GM19240 (cell line): ENCODE results near the gene NBEAL2.

Source experiments
- DNase-seq: peaks from one replicate; pipeline ENCODE4 v3.0.0; 2011; ENCODE audit warnings: low spot score; ENCODE audit not compliant: insufficient read length

NBEAL2 gene

GRCh38 chr3:46986782-46987310 is 7.4 kb downstream of the NBEAL2 start:
- no peak for DNase-seq

GRCh38 chr3:46987319-46987742 is 7.9 kb downstream of the NBEAL2 start:
- DNase-seq, result no peak

- DNase-seq, result peak; percentile 89
Observed at GRCh38 chr3:46987743-46988401, 8.4 kb downstream of the NBEAL2 start.

GRCh38 chr3:46988616-46989015 is 9.2 kb downstream of the NBEAL2 start:
- no peak for DNase-seq

GRCh38 chr3:46989146-46989810 is 9.8 kb downstream of the NBEAL2 start:
- DNase-seq, result no peak

- DNase-seq, result no peak
Observed at GRCh38 chr3:46990573-46991374, 11.3 kb downstream of the NBEAL2 start.

- no peak for DNase-seq
Observed at GRCh38 chr3:46991406-46992165, 12.1 kb downstream of the NBEAL2 start.

- no peak for DNase-seq
Observed at GRCh38 chr3:46992231-46992630, 12.8 kb downstream of the NBEAL2 start.

- DNase-seq, result no peak
Observed at GRCh38 chr3:46993292-46993691, 13.8 kb downstream of the NBEAL2 start.

GRCh38 chr3:46993986-46994385 is 14.5 kb downstream of the NBEAL2 start:
- DNase-seq, result no peak

- no peak for DNase-seq
Observed at GRCh38 chr3:46994801-46995731, 15.6 kb downstream of the NBEAL2 start.

- DNase-seq, result no peak
Observed at GRCh38 chr3:46995901-46996562, 16.6 kb downstream of the NBEAL2 start.

- DNase-seq, result no peak
Observed at GRCh38 chr3:46996689-46997452, 17.4 kb downstream of the NBEAL2 start.

- DNase-seq, result no peak
Observed at GRCh38 chr3:46997453-46998091, 18.1 kb downstream of the NBEAL2 start.

- DNase-seq, result peak; percentile 91
Observed at GRCh38 chr3:46998121-46998851, 18.8 kb downstream of the NBEAL2 start.

- DNase-seq, result no peak
Observed at GRCh38 chr3:46998852-46999515, 19.5 kb downstream of the NBEAL2 start.

GRCh38 chr3:46999516-47000197 is 20.2 kb downstream of the NBEAL2 start:
- no peak for DNase-seq
